NCI-H1105 treated with DMSO at 0.1 percent for 48 hours (cell line): ENCODE data around the gene CAV2.

ENCODE experiments used
- DNase-seq: peaks from one replicate; lab custom pipeline; 2025; lab: John Stamatoyannopoulos, UW

The CAV2 gene

DNA sequence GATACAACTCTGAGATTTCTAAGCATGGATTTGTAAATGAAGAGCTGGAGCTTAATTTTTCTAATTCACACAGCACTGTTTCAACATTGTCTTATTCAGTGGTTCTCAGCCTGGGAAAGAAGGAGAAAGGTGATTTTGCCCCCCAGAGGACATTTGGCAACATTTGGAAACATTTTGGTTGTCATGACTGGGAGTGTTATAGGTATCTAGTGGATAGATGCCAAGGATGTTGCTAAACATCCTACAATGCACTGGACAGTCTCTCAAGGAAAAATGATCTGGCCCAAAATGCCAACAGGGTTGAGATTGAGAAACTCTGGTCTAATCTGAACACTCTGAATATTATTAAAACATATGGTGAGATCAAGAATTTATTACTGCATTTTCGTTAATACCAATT lies 3.8 kb upstream of the CAV2 start:
- no peak for DNase-seq

- no peak for DNase-seq
Measured at GRCh38 chr7:116496653-116497052, 2.9 kb upstream of the CAV2 start.

- DNase-seq = no peak
Measured at GRCh38 chr7:116497708-116498107, 1.8 kb upstream of the CAV2 start.

GRCh38 chr7:116500078-116500853 lies 728 bp downstream of the CAV2 start:
- no peak for DNase-seq

DNA sequence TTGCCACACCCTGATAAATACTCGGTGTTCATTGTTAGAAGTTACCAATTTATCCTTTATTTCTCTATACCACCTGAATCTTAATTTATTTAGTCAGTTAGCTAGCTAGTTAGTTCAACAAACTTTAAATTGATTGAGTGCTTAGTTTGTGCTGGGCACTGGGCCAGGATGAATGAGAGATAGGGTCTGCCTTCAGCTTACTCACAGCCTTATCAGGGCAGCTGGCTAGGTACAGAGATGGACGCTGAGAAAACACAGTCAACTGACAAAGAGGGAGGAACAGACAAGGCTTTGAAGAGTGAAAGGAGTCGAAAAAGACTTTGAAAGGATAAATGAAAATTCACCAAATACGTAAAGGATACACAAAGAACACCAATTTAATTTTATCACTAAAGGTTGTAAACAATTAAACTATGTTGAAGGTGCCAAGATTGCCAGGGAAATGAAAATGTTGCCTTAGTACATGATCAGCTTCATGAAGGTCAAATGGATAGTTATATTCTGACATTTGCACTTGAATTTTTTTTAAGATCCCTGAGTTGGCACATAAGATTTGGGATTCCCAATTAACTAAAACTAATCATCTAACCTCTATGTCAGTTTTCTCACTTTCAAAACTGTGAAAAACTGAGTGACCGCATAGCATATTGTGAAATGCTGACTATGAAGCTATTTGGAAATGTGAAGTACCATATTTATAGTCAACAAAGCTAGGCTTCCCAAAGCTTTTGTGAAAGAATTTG lies 2.1 kb downstream of the CAV2 start:
- DNase-seq = no peak

DNA sequence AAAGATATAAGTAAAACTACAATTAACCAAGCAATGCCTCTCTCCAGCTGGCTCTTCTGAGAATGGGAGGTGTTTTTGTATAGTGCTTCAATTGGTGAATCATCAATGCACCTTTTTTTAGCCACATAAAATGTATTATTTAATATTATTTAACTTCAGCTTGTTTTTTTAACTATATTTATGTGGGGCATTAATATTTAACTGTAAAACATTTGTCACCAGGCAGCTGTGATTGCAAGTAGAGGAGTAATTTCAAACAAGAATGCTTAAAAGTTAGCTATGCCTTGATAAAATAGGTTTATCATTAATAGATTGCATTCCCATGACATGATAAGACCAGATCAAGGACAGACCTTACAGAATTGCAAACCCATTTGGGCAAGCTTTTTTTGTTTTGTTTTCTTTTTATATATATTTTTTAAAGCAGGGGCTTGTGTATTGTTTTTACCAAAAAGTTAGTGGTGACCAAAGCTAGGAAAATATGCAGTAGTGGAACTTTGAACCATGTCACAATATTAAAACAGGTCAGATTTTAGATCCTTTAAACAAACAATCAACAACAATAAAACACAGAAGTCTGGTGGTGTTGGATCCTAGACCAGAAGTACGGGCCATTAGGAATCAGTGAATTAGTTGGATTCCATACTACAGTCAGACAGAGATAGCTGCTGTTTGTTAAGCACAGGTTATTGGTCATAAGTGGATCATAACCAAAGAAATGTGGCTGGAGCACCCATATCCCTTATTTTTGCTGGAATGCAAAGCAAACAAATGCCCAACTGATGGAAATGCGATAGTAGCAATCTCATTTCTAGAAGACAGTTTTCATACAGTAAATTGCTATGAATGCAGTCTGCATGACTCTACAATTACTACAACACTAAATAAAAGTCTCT lies 2.9 kb downstream of the CAV2 start:
- DNase-seq = no peak

- DNase-seq = no peak
Measured at GRCh38 chr7:116503835-116504234, 4.3 kb downstream of the CAV2 start.

- no peak for DNase-seq
Measured at GRCh38 chr7:116505278-116505677, 5.7 kb downstream of the CAV2 start.

DNA sequence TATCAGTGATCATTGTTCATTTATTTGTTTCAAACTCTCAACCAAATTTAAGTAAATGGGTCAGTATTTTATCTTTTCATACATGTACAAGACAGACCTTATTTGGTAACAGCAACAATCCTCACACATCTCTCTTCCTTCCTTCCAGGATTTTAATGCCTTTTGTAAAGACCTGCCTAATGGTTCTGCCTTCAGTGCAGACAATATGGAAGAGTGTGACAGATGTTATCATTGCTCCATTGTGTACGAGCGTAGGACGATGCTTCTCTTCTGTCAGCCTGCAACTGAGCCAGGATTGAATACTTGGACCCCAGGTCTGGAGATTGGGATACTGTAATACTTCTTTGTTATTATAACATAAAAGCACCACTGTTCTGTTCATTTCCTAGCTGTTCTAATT lies 6.3 kb downstream of the CAV2 start:
- no peak for DNase-seq

DNA sequence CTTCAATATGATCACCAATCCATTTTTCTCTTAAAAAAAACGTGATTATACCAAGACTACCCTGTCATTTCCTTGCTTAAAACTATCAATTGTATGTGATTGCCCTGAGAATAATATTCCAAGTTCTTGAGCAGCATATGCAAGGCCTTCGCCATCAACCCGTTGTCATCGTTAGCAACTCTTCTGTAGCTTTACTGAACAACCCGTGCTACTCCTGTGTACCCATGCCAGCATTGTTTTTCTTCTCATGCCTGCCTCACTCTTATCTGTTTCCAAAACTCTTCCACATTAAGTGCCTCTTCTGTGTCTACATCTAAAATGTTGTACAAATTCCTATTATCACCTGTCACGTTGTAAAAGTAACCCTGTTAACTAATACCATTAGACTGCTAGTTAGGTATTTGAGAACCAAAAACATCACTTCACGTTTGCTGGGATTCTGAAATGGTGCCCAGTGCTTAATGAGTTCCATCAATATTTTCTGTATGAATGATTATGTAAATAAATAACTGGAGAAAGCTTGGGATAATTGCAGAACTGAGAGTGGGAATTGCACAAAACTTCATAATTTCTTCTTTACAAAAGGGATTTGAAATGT lies 10.5 kb downstream of the CAV2 start:
- no peak for DNase-seq

- no peak for DNase-seq
Measured at GRCh38 chr7:116510795-116511194, 11.3 kb downstream of the CAV2 start.

- DNase-seq = peak; percentile 23
Measured at GRCh38 chr7:116511552-116512519, 12.3 kb downstream of the CAV2 start.

GRCh38 chr7:116512520-116513188 lies 13.1 kb downstream of the CAV2 start:
- no peak for DNase-seq

DNA sequence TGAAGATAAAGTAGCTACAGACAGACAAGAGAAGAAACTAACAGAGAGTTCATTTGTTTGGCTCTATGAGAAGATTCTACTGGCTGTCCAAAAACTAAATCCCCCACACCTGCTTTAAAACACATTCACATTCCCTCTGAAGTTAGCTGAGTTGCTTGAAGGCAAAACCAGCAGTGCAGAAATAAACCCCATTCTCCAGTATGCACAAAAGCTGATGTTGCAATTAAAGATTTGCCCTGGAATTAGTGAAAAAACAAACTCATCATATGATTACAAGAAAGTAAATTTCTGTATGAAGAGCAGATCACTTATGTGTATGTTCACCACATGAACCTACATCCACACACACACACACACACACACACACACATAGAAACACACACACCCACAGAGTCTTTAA lies 16.0 kb downstream of the CAV2 start:
- no peak for DNase-seq

DNA sequence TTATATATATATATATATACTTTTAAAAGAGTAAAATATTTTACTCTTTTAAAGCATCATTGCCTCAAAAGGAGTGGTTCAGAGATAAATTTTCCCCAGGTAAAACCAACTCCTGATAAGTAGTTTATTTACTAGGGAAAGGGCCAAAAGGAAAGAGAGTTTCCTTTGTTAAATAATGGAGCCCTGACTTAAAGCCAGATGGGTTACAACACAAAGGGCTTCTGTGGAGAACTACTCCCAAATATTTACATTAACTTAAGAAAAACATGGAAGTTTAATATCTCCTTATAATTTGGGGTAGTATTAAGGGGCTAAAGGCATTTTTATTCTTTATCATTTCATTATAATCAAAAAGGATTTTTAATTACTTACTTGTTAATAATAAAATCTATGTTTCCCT lies 16.8 kb downstream of the CAV2 start:
- no peak for DNase-seq

DNA sequence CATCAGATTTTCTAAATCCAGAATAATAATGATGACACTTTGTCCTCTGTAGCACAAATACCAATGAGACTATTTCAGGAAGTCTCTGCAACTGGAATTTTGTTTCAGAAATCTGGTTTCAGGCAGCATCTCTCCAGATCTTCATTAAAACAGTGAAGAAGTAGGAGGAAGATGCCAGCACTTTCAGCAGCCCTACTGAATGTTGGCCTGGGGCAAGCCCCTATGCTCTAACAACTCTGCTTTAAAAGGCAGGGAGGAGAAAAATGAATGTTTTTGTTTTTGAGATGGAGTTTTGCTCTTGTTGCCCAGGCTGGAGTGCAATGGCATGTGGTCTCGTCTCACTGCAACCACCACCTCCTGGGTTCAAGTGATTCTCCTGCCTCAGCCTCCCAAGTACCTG lies 18.1 kb downstream of the CAV2 start:
- no peak for DNase-seq

- no peak for DNase-seq
Measured at GRCh38 chr7:116518961-116519360, 19.4 kb downstream of the CAV2 start.

DNA sequence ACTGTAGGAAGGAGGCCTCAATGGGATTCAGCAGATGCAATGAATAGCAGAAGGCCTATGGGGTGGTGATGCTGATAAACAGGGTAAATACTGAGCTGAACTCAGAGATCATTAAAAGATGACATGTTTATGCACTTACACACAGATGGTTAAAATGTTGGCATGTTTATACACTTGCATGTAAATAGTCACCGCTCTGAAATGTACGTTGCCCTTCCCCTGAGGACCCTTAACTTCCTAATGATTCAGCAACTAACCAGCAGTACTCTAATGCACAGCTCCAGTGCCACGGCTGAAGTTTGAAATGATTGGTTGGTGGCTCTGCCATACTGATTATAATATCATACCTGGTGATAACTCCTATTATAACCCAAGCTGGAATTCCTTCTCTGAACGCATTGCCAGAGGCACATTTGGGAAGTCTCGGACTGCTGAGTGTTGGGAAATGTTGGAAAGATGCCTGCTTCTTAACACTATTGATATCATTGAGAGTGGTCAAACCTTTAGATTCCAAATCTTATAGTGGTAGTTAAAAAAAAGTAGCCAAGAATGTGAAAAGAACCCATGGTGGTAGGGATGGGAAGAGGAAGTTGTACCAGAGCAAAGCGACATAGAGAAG lies 21.6 kb downstream of the CAV2 start:
- no peak for DNase-seq

DNA sequence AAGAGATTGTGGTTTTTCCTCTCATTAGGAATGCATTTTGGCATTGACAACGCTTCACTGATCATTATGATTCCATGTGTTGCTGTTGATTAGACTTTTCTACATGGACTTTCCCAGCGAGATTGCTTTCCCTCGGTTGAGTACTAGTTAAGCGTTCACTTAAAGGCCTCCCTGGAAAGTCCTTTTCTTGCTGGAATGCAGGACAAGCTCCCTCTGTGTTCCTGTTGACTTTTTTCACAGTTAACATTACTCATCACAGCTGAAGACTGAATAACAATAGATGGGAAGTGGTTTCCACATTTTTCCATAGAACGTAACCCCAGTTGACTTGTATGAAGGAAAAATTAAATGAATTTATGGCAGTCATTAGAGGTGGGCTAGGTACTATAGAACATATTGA lies 22.7 kb downstream of the CAV2 start:
- DNase-seq = peak; percentile 78

DNA sequence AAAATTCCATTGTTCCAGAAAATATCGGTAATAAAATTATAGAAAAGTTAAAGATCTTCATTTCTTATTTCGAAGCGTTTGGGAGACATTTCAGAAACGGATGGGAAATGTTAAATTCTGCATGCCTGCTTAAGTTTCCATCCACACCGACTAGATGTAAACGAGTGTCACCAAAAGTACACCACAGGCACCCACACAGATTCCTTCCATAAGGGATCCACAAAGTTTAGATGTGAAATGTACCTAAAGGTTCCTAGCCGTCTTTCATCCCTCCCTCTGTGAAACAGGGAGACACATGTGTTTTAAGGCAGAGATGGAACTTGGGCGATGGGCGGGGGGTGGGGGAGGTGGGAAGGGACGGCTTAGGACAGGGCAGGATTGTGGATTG lies 24.7 kb downstream of the CAV2 start:
- no peak for DNase-seq
